HG02571 (cell line): ENCODE measurements around the gene NPHP4.

Experiments used
- ATAC-seq: cut with Tn5 transposase; IDR thresholded peaks from one replicate; pipeline ENCODE4 v1.9.1; 2021; ENCODE audit warnings: mild to moderate bottlenecking, moderate library complexity; ENCODE audit not compliant: unreplicated experiment

NPHP4 gene

GRCh38 chr1:5974631-5975030 lies 17.6 kb downstream of the NPHP4 start:
- ATAC-seq, result no peak

- no peak for ATAC-seq
These were observed 18.5 kb downstream of the NPHP4 start for GRCh38 chr1:5973771-5974170.

- ATAC-seq, result no peak
These were observed 20.1 kb downstream of the NPHP4 start for GRCh38 chr1:5972198-5972520.

DNA sequence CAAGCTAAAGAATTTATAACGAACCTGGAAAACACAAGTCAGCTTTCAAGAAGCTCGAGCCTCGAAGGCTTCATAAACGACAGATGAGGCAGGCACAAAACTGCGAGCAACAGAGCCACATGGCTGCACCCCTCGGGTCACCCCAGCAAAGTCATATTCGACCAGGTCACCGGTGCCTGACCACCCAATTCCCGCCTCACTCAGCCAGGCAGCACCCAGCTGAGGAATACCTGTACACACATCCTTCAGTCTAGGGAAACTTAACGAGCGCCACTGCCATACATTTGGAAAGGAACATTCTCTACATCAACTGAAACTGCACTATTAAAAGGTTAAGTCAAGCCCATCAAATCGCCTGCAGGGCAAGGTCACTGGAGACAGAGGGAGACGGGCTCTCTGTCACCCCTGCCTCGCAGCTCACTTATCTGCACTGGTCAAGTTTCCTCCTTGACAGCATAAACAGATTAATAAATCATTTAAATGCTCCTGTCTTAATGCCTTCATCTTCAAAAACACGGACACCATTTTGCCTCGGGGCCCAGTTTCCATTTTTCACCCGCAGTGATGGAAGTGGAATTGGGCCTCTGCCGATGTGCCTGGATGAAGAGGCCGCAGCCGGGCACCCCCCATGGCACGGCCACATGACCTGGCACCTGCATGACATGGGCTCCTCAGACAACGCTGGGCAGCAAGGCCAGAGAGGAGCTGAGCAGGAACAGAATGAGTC lies 20.6 kb downstream of the NPHP4 start:
- no peak for ATAC-seq

DNA sequence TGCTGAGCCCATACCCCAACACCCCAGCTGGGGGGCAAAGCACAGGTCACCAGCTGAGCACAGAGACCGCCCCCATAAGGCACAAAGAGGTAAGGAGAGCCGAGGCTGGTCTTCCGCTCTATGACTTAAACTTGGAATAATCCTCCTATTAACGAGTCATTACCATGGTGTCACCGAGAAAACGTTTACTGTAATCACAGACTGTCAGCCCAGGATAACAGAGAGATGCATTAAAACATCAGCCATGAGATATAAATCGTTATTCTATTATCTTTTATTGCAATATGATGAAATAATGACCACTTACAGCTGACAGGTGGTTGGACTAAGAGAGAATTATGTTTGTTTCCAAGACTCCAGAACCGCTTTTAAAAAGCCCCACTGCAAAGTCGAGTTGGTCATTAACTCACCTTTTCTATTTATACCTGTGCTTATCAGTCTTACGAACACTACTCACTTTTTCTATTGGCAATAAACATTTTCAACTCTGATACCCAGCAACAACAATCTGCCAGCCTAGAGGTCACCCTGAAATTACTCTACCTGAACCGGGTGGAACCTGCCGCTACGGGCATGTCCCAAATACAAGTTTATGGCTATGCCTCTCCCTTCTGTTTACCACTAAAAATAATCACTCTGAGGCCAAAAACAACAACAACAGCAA lies 21.5 kb downstream of the NPHP4 start:
- no peak for ATAC-seq

GRCh38 chr1:5969168-5969567 lies 23.1 kb downstream of the NPHP4 start:
- no peak for ATAC-seq

- no peak for ATAC-seq
These were observed 24.0 kb downstream of the NPHP4 start for GRCh38 chr1:5968161-5968736.

- ATAC-seq, result no peak
These were observed 24.7 kb downstream of the NPHP4 start for GRCh38 chr1:5967351-5968160.

DNA sequence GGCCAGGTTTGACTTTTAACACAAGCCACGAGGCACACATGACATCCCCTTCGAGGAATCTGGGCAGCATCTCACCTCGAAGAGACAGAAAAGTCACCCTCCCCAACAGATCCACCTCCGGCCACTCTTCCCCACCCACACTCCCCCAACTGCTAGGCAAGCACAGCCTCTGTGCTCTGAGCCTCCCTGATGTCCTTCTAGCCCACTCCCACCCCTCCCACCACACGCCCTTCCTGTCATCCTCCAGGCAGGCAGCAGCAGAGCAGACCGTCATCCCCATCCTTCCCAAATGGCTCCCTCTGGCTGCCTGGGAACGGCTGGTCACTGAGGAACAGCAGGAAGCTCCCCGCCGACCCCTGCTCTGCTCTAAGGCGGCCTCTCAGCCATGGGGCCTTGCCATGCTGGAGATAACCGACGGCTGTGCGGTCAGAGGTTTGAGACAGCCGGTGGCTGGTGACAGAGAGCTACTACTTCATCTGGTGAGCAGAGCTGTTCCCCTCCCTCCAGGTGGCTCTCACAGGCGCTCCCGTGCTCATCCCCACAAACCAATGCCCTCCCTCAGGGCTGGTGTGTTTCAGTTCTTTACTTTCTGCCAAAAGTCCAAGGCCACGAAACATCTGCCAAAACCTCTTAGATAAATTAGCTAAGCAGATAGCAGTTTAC lies 25.6 kb downstream of the NPHP4 start:
- no peak for ATAC-seq

DNA sequence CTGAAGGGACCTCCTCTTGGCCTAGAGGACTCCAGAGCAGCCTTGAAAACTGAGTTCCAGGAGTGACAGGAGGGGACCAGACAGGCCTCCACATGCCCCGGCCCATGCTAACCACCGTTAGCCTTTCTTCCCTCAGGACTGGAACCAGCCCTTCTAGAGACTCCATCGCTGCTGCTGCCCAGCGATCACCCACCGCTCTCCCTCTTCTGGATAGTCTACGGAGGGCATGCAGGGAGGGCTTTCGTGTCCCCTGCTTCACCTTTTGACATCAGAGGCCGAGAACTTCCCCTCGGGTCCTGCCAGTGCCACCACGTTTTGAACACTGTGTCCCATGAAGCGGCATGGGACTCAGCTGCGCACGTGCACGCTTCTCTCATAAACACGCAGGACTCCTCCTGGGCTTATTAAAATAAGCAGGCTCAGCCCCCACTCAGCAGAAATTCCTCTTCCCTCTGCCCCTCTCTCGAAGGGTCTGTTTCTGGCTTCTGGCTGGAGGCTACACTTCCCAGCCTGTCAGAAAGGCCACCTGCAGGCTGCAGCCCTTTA lies 26.6 kb downstream of the NPHP4 start:
- ATAC-seq, result no peak

GRCh38 chr1:5962265-5963105 lies 29.7 kb downstream of the NPHP4 start:
- ATAC-seq, result no peak

DNA sequence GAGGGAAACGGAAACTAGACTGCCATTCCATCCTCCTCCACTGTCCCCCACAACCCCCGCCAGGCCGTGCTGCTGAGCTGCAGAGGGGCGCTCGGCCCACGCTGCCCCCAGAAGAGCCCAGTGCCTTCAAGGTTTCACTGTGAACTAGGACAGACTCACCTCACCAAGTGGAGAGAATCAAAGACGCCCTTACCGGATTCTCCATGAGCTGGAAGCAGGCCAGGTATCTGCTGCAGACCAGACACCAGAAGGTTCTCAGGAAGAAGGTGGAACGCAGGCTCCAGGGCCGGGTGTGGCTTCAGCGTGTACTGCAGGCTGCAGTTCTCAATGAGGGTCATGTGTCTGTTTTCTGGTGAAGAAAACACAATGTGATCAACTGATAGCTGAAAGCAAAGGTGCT lies 30.6 kb downstream of the NPHP4 start:
- no peak for ATAC-seq

GRCh38 chr1:5960336-5960735 lies 31.9 kb downstream of the NPHP4 start:
- ATAC-seq, result no peak

GRCh38 chr1:5959667-5960230 lies 32.5 kb downstream of the NPHP4 start:
- ATAC-seq, result no peak

DNA sequence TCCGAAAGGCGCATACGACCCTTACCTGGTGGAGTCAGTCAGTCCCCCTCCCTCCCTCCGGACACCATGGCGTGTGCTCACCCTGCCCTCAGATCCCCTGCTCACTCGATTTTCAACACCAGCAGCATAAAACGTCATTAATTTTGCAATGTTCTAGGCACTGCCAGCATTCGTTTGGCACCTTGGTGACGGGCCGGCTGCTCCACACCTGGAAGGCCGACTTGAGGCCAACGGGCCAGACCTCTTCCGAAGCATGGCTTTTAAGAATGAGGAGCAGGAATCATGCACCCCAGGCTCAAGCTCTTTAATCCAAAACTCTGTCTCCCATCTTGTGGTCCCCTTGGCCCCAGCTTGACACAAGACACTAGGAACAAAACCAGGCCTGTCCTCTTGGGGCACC lies 33.1 kb downstream of the NPHP4 start:
- ATAC-seq, result no peak

DNA sequence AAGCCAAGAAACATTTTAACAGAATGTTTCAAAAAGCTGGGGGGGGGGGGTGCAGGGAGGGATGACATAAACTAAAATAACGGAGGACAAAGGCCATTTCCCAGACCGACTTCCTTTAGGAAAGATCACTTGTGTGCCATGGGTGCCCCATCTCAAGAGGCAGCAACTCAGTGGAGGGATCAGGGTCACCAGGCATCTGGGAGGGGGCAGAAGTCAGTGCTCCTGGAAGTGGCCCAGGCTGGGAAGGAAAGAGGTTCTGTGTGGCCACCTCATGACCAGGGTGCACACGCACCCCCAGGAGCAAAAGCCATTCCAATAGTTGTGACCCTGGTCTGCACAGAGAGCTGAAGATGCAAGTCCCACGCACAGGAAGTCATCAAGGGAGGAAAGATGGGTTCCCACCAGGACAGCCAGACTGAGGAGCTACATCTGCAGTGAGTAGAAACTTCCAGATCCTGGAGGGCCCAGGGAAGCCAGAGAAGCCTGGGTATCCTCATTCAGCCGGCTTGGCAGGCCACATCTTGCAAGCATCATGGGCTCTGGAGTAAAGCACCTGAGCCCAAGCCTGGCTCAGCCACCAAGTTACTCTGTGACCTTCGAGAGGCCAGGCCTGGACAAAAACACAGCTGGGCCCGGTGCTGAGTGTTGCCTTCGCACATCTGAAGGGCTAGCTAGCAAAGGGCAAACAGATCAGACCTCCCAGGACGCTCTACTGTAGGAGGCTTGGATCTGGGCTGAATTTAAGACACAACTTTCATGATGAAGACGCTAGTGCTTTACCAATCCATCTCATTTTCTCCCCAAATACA lies 36.0 kb downstream of the NPHP4 start:
- ATAC-seq, result no peak

GRCh38 chr1:5955479-5955977 lies 36.7 kb downstream of the NPHP4 start:
- ATAC-seq, result no peak

- no peak for ATAC-seq
These were observed 37.3 kb downstream of the NPHP4 start for GRCh38 chr1:5954964-5955363.

DNA sequence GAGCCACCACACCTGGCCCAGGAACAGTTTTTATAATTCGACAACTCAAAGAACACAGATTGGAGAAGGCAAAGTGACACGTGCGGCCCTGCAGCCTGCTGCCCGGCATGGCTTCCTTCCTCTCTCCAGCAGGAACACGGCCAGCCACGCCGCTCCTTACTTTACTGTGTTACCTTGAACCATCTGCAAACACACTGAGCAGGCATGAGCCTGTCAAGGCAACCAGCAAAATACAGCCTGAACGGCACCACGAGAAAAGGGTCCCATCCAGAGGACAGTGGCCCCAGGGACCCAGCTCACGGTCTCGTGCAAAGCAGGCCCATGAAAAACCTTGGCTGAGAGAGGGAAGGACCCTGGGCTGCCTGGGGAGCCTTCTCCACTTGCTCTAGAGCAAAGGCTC lies 38.8 kb downstream of the NPHP4 start:
- ATAC-seq, result no peak
